Stimulated activated CD8-positive, alpha-beta memory T cell treated with anti-CD3 and anti-CD28 coated beads, Interleukin-7, amount 100 ng/mL, for 1 hour (primary cell): Measurements from ENCODE around the gene EFHC2.
A peak's percentile ranks its signal among the peaks of the same experiment; 100 is the strongest.

Source experiments
- DNase-seq, 2 donors: peaks; one replicate each; pipeline ENCODE4 v3.0.0-alpha.2; 2020; ENCODE audit warnings: low read depth in 2 of 2

The EFHC2 gene, protein sequence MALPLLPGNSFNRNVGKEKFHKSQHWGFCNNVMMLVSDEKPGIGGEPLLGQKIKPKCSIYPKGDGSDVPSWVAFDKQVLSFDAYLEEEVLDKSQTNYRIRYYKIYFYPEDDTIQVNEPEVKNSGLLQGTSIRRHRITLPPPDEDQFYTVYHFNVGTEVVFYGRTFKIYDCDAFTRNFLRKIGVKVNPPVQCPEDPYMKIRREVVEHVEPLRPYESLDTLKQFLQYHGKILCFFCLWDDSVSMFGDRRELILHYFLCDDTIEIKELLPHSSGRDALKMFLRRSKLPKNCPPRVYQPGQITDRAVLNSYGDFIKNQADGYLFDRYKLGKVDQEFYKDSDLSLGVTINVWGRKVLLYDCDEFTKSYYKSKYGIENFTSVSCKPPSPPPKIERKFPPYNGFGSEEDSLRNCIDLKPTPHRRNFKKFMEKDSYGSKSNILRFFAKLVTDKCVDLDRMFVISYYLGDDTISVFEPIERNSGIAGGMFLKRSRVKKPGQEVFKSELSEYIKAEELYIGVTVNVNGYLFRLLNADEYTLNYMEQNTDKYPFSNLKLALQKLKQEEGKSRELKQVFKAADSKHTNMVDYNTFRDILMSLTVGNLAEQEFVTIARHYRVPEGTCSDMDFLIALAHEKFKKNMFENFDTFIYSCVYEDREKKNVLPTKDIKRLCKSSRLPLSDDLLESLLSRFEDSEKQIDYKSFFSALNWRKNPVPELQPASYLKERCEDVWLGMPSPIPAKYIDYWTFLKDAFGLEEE

DNA sequence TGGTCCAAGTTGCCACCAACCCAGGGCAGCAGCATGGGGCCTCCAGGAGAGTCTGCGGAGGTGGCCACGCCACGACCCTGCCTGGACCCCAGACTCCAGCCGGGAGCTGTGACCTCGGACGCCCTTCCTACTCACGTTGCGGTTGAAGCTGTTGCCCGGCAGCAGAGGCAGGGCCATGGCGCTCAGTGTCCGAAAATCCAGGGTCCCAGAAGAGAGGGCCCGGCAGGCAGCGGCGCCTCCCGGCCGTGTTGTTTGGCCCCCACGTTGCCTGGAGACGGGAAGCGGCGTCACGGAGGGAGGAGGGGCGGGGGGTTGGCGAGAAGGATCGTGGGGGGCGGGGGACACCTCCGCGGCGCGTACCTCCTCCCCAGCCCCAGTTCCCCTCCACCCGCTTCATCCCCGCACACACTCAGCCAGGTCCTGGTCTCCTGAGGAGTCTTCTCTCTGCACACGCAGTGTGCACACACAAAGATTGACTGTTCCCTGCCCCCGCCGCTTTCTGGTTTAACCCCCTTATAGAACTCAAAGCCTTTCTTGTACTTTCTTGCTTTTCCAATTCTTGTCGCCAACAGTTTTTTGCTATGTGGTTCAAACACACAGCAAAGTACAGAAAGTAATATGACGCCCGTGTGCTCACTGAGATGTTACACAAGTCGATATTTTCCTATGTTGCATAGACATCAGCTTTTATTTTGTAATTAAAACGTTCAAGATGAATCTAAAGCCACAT, at the start of gene EFHC2:
Gene EFHC2 (minus strand): TSS at position 261 of the 730 bp plus-strand sequence. CDS start 84 bp downstream, at position 177.
- peak; percentile 32 to 47 for DNase-seq

DNA sequence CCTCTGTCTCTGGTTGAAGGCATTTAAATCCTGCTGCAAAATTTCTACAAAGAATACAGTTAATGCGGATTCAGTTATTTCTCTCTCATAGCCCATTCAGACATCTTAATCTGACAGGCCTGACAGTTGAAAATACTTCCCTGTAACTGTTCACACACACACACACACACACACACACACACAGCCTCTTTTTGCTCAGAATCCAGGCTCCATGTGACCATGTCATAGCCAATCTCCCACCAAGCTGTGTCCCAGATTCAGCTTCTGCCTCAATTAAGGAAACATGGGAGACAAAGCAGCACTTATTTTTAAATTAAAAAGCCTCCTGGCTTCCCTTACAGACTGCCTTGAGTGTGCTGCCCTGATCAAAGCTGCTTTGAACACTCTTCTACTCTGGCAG, 49.3 kb upstream of the EFHC2 start:
- DNase-seq, result no peak

DNA sequence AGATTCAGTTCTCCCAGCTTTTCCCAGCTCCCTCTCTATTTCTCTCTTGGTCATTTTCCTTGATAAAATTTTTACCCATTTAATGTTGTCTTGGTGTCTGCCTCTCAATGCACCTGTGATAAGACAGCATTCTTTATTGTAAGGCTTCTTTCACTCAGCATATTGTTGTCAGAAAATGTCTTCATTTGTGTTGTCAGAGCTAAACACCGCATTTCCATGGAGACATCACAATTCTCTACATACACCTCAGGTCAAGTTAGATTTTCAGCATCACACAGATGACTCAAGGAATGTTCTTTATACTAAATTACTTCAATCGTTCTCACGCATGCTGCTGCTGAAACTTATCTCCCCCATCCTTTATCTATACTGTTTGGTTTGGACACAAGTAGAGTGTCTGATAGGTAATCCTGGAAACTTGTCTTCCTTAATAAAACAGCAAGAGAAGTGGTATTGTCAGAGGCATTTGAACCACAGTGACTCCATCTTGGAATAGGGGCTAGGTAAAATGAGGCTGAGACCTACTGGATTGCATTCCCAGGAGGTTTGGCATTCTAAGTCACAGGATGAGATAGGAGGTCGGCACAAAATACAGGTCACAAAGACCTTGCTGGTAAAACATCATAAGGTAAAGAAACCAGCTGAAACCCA, 41.3 kb upstream of the EFHC2 start:
- DNase-seq, result no peak

DNA sequence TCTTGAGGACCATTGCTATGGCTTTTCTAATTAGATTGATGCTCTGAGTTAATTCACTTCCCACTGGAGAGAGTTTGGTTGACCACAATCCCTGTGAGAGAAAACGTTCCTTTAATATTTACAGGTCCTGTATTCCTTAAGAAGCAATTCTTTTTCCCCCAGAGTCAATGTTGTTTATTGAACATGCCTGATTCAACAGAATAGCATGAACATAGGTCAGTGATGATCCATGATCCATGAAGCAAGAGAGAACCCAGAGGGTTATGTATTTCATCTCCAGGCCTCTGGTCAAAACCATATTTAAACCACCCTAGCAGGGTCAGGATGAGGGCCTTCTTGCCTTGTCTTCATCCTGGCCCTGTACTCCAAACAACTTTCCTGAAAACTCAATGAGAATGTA, 39.4 kb upstream of the EFHC2 start:
- no peak for DNase-seq

DNA sequence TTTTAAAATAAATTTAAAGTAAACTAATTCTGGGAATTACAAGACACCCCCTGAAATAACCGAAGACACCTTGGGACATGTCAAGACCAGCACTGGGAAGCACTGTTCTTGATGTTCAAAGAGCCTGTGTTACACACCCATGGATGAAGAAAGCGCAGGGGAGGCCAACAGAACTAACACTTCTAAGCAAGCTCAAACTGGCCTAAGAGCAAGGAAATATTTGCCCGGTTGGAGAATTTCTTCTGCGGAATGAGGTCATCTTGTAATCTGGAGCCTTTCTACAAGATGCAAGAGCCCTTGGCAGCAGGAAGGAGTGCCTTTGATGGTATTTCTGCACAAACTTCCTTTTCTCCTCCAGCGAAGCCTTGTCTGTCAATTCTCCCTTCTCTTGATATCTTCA, 9.3 kb upstream of the EFHC2 start:
- DNase-seq, result no peak

DNA sequence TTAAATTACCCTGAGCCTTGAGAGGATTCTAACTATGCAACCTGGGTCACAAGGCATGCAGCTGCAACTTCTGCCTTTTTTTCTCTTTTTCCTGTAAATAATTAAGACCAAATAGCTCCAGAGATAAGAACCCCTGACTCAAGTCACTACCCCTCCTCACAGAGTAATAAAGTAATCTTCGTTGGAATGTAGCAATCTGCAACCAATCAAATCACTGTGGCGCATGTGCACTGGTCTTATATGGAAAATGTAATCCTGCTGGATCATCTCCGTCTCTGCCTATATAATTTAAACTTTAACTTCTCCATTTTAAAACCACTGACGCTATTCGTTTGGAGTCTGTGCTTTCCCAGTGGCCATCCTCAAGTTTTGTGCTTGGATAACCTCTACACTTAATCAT, 6.1 kb upstream of the EFHC2 start:
- no peak for DNase-seq

DNA sequence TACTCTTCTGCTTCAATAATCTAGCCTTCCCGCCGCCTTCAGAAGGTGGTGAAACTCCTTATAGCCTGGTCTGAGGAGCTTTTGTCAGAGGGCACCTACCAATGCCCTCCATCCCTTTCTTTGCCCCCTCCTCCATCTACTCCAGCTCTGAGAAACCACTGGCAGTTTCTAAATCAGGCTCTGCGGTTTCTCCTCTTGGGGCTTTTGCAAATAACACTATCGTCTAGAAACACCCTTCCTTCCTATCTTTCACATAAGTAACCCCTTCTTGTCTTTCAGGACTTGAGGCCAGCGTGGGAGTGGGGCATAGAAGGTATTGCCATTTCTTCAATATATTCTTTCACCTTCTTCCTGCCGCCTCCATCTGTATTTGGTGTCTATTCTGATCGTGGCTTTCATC, 1.2 kb upstream of the EFHC2 start:
- no peak for DNase-seq

DNA sequence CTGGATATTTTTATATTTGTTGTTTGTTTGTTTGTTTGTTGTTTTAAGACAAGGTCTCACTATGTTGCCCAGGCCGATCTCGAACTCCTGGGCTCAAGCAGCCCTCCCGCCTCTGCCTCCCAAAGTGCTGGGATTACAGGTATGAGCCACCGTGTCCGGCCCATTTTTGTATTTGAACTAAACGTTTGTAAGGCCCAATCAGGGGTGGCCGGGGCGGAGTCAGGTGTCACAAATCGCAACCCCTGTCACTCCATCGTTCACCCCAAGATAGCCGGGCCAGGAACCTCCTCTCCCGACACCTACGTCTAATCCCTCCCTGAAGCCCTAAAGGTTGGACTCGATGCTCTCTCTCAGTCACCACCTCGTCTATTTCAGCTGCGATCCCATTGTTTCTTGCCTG, 722 bp upstream of the EFHC2 start:
- peak; percentile 20 to 34 for DNase-seq

DNA sequence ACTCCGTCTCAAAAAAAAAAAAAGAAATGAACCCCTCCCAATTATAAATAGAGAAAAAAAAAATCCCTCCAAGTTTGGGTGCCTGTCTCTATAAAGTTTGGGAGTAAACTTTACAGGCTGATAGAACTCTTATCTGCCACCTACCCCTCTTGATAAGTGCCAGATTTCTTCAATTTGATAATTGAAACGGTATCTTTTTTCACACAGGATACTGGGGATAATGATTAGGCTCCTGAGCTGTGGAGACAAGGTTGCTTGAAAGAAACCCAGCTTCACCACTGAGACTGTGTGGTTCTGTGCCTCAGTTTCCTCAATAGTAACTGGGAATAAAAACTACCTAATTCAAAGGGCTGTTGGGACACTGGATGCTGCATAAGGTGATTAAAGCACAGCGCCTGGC, 606 bp downstream of the EFHC2 start:
- DNase-seq, result no peak

DNA sequence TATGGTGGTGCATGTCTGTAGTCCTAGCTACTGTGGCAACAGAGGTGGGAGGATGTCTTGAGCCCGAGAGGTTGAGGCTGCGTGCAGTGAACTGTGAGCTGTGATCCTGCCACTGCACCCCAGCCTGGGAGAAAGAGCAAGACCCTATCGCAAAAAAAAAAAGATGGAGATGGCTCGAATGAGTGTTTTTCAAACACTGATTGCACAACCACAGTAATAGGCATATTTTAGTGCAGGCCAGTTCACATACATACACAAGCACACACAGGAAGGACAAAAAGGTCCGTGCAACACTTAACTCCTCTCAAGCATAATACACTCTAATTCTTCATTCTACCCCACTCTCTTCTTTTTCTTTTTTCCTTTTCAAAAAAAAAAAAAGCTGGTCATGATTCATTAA, 5.1 kb downstream of the EFHC2 start:
- no peak for DNase-seq

DNA sequence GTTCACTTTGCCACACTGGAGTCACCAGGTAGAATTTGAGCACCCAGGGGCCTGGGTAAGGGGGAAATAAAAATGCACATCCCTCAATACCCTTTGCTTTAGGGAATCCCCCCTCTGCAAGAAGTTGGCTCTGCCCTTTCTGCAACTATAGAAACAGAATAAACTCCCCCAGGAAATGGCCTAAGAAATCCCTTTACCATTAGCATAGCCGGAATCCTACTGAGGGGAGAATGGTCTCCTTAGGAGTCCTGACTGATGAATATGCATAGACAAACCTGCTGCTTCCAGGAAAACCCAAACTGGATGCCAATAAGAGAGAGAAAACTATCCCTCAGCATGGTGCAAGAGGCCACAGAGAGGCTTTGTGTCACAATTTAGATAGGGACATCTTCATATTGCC, 11.0 kb downstream of the EFHC2 start:
- no peak for DNase-seq

DNA sequence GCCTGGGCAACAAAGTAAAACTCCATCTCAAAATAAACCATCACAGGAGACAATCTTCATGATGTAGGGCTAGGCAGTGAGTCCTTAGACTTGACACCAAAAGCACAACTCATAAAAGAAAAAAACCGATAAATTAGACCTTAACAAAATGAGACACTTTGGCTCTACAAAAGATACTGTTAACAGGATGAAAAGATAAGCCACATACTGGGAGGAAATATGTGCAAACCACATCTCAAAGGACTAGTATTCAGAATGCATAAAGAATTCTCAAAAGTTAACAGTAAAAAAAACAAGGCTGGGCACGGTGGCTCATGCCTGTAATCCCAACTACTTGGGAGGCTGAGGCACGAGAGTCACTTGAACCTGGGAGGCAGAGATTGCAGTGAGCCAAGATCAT, 13.2 kb downstream of the EFHC2 start:
- DNase-seq, result no peak

DNA sequence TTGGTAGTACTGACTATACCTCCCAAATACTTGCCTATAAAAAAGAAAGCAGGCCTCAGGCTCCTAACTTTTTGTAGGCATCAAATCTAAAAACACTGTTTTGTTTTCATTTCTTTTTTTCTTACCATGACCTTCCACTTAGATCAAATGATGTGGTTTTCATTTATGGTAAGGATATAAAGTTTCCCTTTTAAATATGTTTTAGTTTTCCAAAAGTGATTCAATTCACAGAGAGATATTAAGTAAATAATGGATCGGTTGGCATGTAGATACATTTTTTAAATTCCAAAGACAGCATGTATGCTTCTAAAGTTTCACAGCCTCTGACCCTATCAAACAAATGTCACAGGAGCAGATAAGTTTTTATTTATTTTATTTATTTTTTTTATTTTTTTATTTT, 23.9 kb downstream of the EFHC2 start:
- no peak for DNase-seq

DNA sequence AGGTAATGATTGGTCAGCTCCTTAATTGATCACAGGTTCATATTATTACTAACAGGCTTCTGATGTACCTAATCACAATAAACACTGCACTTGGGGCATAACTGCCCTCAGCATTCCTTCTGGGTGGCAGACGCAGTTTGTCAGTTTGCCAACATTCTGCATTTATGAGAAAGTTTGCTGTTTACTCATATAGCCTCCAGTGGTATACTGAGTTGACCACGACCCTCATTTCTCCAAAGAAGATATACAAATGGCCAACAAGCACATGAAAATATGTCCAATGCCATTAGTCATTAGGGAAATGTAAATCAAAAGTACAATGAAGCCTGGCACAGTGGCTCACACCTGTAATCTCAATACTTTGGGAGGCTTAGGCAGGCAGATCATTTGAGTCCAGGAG, 26.3 kb downstream of the EFHC2 start:
- DNase-seq, result no peak

DNA sequence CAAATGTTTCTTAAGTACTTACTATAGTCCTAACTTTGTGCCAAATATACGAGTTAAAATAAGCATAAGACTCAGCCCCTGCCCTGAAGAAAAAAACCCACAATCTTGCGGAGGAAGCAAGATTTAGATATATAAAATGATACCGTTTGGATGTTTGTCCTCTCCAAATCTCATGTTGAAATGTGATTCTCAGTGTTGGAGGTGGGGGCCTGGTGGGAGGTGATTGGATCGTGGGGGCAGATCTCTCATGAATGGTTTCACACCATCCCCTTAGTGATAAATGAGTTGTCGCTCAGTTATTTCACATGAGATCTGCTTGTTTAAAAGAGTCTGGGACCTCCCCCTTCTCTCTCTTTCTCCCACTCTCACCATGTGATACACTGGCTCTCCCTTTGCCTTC, 28.7 kb downstream of the EFHC2 start:
- no peak for DNase-seq

DNA sequence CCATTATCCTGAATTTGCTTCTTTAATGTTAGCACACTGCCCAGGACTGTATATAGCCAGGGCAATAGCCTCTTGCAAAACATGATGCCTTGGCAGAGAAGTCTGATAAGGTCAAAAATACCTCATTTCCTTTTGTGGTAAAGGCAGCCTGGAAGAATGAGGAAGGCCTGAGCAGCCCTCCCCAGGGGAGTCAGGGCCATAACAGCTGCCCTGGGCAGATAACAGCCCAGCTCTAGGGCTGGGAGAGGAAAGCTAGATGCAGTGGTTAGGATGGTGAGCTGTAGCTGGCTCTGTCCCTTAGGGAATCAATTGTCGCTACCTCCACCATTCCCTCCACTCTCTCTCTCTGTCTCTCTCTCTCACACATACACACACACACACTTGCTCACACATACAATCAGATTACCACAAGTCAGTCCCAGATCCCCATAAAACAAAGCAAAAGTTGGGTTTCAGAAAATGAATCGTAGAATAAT, 29.2 kb downstream of the EFHC2 start:
- no peak for DNase-seq

DNA sequence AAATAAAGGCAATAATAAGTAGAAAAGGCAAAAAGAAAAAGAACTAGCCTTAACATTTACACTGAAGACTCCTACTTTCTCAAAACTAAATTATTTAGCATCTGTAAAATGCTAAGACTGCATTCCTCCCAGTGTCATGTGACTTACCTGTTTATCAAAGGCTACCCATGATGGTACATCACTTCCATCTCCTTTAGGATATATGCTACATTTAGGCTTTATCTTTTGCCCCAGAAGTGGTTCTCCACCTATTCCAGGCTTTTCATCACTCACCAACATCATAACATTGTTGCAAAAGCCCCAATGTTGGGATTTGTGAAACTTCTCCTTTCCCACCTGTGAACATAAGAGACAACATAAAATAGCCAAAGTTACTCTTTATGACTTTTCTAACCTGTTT, 31.1 kb downstream of the EFHC2 start:
- DNase-seq, result no peak

DNA sequence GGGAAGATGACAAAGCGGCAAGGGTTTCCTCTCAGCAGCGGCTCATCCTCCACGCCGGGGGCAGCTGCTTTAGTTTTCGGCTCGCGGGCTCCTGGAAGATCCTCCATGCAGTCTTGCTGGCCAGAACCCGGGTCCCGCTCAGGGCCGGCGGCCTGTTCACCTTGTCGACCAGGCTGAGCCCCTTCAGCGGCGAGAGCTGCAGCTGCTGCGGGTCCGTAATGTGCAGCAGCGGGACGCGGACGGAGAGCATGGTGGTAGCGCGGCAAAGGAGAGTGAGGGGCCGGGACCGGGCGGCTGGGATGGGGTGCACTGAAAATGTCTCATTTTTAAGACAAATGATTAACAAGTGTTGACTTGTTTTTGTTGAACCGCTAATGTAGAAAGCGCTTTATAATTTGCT, 33.2 kb downstream of the EFHC2 start:
- no peak for DNase-seq

DNA sequence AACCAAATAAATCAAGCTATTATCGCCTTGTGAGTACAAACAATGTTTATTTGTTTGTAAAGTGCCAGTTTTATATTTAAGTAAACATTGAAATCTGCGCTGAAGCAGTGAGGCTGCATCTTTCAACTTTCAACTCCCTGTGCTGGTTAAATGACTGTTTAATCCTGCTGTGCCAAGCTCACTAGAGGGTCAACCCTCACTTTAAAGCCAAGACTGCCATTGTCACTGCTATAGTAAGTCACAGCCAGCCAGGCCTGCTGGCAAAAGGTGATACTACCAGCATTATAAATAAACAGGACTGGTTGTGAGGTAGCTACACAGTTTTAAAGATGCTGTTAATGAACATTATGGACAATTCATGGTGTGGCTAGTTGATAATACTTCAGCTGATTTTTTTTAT, 34.6 kb downstream of the EFHC2 start:
- DNase-seq, result no peak

DNA sequence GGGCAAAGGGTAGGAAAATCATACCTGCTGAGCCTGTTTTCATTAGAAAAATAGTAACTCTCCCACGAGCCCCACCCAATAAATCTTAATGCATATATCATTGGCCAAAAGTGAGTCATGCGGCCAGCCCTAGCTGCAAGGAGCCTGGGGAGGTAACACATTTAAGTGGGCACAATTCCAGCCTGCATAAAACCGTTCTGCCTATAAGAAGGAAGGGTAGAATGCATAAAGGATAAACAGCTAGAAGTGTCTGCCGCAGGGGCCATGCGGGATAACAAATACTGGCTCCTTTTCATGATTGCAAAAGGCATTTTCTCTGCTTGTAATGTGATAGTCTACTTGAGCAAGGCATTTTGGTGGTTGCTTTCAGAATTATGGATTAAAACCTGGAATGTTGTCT, 37.1 kb downstream of the EFHC2 start:
- no peak for DNase-seq

DNA sequence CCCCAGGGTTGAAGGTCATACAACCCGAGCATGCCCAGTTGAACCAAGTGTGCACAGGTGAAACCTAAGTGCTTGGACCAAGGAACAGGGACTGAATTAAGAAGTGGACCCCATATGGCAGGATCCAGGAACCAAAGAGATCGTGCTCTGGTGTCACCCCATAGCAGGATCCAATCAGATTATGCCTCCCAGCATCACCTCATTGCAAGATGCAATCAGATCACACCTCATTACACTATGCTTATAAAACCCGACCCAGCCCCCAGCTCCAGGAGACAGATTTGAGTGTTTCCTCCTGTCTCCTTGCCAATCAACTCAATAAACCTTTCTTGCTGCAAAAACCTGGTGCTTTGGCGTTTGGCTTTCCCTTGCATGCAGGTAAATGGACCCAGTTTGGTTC, 37.6 kb downstream of the EFHC2 start:
- DNase-seq, result no peak

DNA sequence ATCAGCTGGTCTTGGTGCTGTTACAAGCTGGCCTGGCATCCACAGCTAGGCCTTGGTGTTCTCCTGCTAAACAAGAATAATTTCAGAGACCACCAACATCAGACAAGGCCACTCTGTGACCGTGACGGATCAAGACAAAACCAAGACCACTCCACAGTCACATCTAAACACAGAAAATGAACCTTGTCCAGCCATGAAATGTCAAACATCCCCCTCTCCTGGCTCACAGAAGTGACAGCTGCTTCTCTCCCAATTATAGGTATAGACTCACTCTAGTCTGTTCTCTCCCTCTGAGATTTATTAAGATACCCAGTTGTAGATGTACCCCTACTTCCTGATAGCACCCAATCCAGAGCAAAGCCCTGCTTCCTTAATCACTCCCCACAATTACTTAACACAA, 40.4 kb downstream of the EFHC2 start:
- DNase-seq, result no peak
